8988T (cell line): ENCODE results near the gene ECSIT.
"Not testable (repeated sequence)": the region's sequence is repeated elsewhere in the genome, so short reads cannot be mapped to it uniquely, and the experiment has no call there.

Experiments
- DNase-seq: peaks from one replicate; pipeline ENCODE4 v3.0.0; 2011

ECSIT gene

DNA sequence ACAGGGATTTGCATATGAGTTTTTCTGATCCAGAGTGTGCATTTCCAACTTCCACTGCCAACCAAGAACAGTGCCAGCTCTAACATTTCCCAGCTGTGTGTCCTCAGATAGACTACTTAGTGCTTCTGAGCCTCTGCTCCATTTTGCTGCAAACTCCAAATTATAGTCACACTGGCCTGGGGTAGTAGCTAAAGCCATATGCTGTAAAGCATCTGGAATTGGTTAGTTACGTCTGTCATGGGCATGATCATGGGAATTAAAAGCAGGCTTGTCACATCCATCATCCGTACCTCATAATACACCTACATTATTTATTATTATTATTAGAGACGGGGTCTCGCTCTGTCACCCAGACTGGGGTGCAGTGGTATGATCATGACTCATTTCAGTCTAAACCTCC is 55.2 kb downstream of the ECSIT start:
- no peak for DNase-seq

DNA sequence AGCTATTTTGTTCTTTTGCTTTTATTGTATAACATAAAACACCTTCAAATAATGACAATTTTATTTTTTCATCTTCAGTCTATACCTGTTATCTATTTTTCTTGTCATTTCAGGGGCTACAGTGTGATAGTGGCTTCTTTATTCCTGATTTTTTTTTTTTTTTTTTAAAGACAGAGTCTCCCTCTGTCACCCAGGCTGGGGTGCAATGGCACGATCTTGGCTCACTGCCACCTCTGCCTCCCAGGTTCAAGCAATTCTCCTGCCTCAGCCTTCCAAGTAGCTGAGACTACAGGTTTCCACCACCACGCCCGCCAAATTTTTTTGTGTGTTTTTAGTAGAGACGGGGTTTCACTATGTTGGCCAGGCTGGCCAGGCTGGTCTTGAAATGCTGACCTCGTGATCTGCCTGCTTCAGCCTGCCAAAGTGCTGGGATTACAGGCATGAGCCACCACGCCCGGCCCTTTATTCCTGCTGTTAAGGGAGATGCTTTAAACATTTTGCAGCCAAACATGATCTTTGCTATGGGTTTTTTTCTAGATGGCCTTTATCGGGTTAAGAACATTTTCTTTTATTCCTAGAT is 60.6 kb downstream of the ECSIT start:
- not testable (repeated sequence) for DNase-seq

- DNase-seq: no peak
Observed at GRCh38 chr19:11465600-11465999, 63.3 kb downstream of the ECSIT start.

DNA sequence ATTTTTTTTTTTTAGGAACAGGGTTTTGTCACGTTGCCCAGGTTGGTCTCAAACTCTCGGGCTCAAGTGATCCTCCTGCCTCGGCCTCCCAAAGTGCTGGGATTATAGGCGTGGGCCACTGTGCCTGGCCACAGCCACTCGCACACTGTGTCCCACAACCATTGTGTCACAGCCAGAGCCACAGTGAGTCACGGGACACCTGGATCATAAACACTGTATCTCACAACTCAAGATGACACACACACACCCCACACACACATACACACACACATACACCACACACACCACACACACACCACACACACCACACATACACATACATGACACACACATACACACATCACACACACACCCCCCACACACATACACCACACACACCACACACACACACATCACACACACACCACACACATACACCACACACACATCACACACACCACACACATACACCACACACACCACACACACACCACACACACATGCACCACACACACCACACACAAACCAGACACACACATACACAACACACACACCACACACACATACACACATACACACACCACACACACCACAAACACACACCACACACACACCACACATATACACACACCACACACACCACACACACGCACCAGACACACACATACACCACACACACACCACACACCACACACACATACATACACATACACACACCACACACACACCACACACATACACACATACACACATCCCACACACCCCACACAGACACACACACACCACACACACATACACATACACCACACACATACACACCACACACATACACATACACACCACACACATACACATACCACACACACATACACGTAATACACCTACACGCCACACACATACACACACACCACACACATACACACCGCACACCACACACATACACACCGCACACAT is 64.3 kb downstream of the ECSIT start:
- DNase-seq: no peak

- no peak for DNase-seq
Observed at GRCh38 chr19:11463391-11463790, 65.5 kb downstream of the ECSIT start.

- DNase-seq: no peak
Observed at GRCh38 chr19:11461453-11461852, 67.5 kb downstream of the ECSIT start.

GRCh38 chr19:11460207-11460606 is 68.7 kb downstream of the ECSIT start:
- DNase-seq: no peak

- DNase-seq: not testable (repeated sequence)
Observed at GRCh38 chr19:11458912-11459311, 70.0 kb downstream of the ECSIT start.

DNA sequence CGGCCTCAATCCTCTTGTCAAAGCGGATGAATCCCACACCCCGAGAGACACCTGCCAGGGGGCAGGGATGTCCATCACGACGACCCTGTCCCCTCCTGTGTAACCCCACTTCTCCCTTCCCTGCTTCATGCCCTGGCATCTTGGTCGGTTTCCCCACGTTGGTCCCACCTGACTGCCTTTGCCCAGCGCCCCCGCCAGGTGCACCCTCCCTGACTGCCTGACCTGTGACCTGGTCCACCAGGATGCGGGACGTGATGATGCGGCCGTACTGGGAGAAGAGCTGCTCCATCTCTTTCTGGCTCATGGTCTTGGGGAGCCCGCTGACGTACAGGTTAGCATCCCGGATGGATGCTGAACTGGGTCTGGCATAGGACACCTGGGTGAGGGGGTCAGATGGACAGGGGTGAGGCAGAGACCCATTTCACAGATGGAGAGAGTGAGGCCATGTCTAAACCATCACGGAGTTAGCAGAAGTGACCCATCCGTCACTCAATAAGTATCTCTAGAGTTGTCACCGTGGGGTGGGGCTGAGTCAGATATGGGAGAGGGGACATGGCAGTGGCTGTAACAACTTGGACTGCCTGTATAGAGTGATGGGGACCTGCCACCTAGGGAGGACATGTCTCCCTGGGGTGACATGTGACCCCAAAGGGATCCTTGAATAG is 70.6 kb downstream of the ECSIT start:
- no peak for DNase-seq

DNA sequence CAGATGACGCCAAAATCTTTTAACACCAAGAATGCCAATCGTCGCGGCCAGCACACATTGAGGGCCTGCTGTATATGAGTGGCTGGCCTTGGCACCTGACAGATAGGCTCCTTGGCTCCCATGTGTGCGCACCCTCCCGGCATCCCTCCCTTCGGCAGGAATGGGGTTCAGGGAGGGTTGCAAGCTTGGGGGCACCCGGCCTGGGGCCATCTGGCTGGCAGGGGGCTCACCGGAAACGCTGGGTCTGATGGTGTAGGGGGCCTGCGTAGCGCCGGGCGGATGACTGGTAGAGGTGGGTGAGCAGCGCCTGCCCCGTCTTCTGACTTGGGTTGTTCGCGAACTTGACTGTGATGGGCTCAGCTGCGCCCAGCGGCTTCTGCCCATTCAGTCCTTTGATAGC is 71.1 kb downstream of the ECSIT start:
- no peak for DNase-seq

GRCh38 chr19:11457115-11457514 is 71.8 kb downstream of the ECSIT start:
- DNase-seq: no peak

DNA sequence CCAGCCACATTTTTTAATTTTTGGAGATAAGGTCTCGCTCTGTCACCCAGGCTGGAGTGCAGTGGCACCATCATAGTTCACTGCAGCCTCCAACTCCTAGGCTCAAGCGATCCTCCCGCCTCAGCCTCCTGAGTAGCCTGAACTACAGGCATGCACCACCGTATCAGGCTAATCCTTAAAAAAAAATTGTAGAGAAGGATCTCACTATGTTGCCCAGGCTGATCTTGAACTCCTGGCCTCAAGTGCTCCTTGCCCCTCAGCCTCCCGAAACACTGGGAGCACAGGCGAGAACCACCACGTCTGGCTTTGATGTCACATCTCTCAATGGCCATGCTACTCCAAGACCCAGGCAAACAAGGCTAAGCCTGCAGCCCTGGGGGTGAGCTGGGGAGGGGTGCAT is 72.3 kb downstream of the ECSIT start:
- DNase-seq: no peak
